HepG2 (cell line): Measurements from ENCODE around the gene PLEKHH1. TPM values are rescaled to one million over a fixed set of nuclear protein-coding genes. Genes with fewer than 3 reads are reported as not detected.

Experiments
- ATAD3A ChIP-seq: sonication (generic); formaldehyde crosslinking; IDR thresholded peaks from 2 replicates; pipeline ENCODE4 v1.4.0; 2020; ENCODE audit warnings: missing genetic modification reagents
- ATF1 ChIP-seq: IDR thresholded peaks from 2 replicates; pipeline ENCODE4 v1.6.1; 2016; ENCODE audit warnings: mild to moderate bottlenecking, control low read depth
- CREB1 ChIP-seq, 2 experiments: fragments of 450-650 bp in 1 of 2; IDR thresholded peaks; 2 replicates each; pipeline ENCODE4 v1.6.1; 2016 to 2017; ENCODE audit warnings: control low read depth in 1 of 2, mild to moderate bottlenecking in 1 of 2, missing compliant biosample characterization in 1 of 2, missing genetic modification characterization in 1 of 2
- ELF3 ChIP-seq: IDR thresholded peaks from 2 replicates; pipeline ENCODE4 v1.6.1; 2016; ENCODE audit warnings: missing genetic modification reagents, missing compliant biosample characterization
- MXD4 ChIP-seq: IDR thresholded peaks from 2 replicates; pipeline ENCODE4 v1.6.1; 2016; ENCODE audit warnings: mild to moderate bottlenecking, missing biosample characterization, missing genetic modification reagents
- NR2F6 ChIP-seq, 2 experiments: IDR thresholded peaks; 2 replicates each; pipeline ENCODE4 v1.6.1; 2016; ENCODE audit warnings: antibody characterized with exemption in 1 of 2, mild to moderate bottlenecking in 1 of 2
- PBX2 ChIP-seq: IDR thresholded peaks from 2 replicates; pipeline ENCODE4 v1.6.1; 2016; ENCODE audit warnings: control low read depth
- RORA ChIP-seq: sonication (generic); formaldehyde crosslinking; IDR thresholded peaks from 2 replicates; pipeline ENCODE4 v1.5.0; 2020; ENCODE audit warnings: mild to moderate bottlenecking, missing genetic modification reagents, moderate library complexity
- RXRB ChIP-seq: IDR thresholded peaks from 2 replicates; pipeline ENCODE4 v1.6.1; 2016; ENCODE audit warnings: borderline replicate concordance, missing genetic modification reagents, missing compliant biosample characterization
- SRSF4 ChIP-seq: fragments of 200-400 bp; formaldehyde crosslinking; IDR thresholded peaks from one replicate; pipeline ENCODE4 v1.6.1; 2018; ENCODE audit warnings: mild to moderate bottlenecking, low read depth, low read length, moderate library complexity; ENCODE audit not compliant: poor library complexity, severe bottlenecking
- SRY ChIP-seq: sonication (generic); formaldehyde crosslinking; IDR thresholded peaks from 2 replicates; pipeline ENCODE4 v1.8.0; 2022; ENCODE audit warnings: mild to moderate bottlenecking, missing genetic modification reagents
- YEATS2 ChIP-seq: sonication (generic); formaldehyde crosslinking; IDR thresholded peaks from 2 replicates; pipeline ENCODE4 v1.4.0; 2020; ENCODE audit warnings: missing genetic modification reagents, borderline replicate concordance
- ZBTB1 ChIP-seq: sonication (generic); formaldehyde crosslinking; IDR thresholded peaks from 2 replicates; pipeline ENCODE4 v1.4.0; 2020; ENCODE audit warnings: missing genetic modification reagents, borderline replicate concordance
- ZBTB7B ChIP-seq: sonication (generic); formaldehyde crosslinking; IDR thresholded peaks from 2 replicates; pipeline ENCODE4 v1.4.0; 2020; ENCODE audit warnings: missing genetic modification reagents
- ZMYM2 ChIP-seq: sonication (generic); formaldehyde crosslinking; IDR thresholded peaks from 2 replicates; pipeline ENCODE4 v1.8.0; 2022; ENCODE audit warnings: mild to moderate bottlenecking, missing genetic modification reagents
- ZNF205 ChIP-seq: IDR thresholded peaks from 2 replicates; pipeline ENCODE4 v1.6.1; 2018; ENCODE audit warnings: missing biosample characterization, missing genetic modification reagents
- ZNF782 ChIP-seq: sonication (generic); formaldehyde crosslinking; IDR thresholded peaks from 2 replicates; pipeline ENCODE4 v1.4.0; 2020; ENCODE audit warnings: missing genetic modification reagents, mild to moderate bottlenecking, borderline replicate concordance
- polyA plus RNA-seq, 8 experiments: library from polyadenylated mRNA; depleted of rRNA in 3 of 8; stranded (reverse) in 7 of 8; unstranded in 1 of 8; fragments of >200 nt; fragmentation: Illumina TruSeq in 4 of 8; extraction: Trizol in 4 of 8; gene quantifications; 2 replicates each; pipeline versions ENCODE4 v1.2.1 to v1.2.3, GENCODE V29; 2011 to 2016; ENCODE audit warnings: low read depth in 4 of 8, missing spikeins in 1 of 8, mixed read lengths in 1 of 8; ENCODE audit not compliant: insufficient read depth in 1 of 8
- total RNA-seq, 5 experiments: library from RNA; depleted of rRNA; stranded (reverse); fragments of >200 nt; fragmentation: Illumina TruSeq; extraction: Trizol; gene quantifications; 2 replicates each; pipeline ENCODE4 v1.2.3, GENCODE V29; 2016; ENCODE audit warnings: low read depth in 1 of 5
- TF ChIP-seq, protein P1 (sequence below): sonication (generic); formaldehyde crosslinking; IDR thresholded peaks from 2 replicates; pipeline ENCODE4 v1.8.1; 2022; ENCODE audit warnings: low read depth, mild to moderate bottlenecking, missing genetic modification reagents
- TF ChIP-seq, protein P2 (sequence below): sonication (generic); formaldehyde crosslinking; IDR thresholded peaks from 2 replicates; pipeline ENCODE4 v1.8.0; 2022; ENCODE audit warnings: mild to moderate bottlenecking, missing genetic modification reagents, borderline replicate concordance
- TF ChIP-seq, protein P3 (sequence below): sonication (generic); formaldehyde crosslinking; IDR thresholded peaks from 2 replicates; pipeline ENCODE4 v1.4.0; 2020; ENCODE audit warnings: missing genetic modification reagents

Gene PLEKHH1
- total and polyA plus RNA-seq, 2 of the 13 experiments (the other 11 are each of a cell fraction or from before 2014, with no cell fraction given) = 8.6 to 15.8 TPM

- TF ChIP-seq, protein P1, sequence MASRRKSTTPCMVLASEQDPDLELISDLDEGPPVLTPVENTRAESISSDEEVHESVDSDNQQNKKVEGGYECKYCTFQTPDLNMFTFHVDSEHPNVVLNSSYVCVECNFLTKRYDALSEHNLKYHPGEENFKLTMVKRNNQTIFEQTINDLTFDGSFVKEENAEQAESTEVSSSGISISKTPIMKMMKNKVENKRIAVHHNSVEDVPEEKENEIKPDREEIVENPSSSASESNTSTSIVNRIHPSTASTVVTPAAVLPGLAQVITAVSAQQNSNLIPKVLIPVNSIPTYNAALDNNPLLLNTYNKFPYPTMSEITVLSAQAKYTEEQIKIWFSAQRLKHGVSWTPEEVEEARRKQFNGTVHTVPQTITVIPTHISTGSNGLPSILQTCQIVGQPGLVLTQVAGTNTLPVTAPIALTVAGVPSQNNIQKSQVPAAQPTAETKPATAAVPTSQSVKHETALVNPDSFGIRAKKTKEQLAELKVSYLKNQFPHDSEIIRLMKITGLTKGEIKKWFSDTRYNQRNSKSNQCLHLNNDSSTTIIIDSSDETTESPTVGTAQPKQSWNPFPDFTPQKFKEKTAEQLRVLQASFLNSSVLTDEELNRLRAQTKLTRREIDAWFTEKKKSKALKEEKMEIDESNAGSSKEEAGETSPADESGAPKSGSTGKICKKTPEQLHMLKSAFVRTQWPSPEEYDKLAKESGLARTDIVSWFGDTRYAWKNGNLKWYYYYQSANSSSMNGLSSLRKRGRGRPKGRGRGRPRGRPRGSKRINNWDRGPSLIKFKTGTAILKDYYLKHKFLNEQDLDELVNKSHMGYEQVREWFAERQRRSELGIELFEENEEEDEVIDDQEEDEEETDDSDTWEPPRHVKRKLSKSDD (CRISPR knock-in tag) = peak; percentile 99
- TF ChIP-seq ZBTB1 (CRISPR knock-in tag) (no peak), NR2F6 (IDR thresholded peaks at IDR 0.05) (no peak), NR2F6 (CRISPR knock-in tag; IDR thresholded peaks at IDR 0.05) (peak; percentile 23), SRSF4 (no peak), ATAD3A (CRISPR knock-in tag) (no peak), ATF1 (peak; percentile 91), SRY (peak; percentile 54; the same call in 1 of the 2 replicates), ELF3 (CRISPR knock-in tag) (peak; percentile 80; the same call in 1 of the 2 replicates), ZBTB7B (CRISPR knock-in tag) (0 out of 2 replicates have a peak, but pooled peaks have one; percentile 32), CREB1 (IDR thresholded peaks at IDR 0.05) (peak; percentile 100), CREB1 (CRISPR knock-in tag; IDR thresholded peaks at IDR 0.05) (peak; percentile 94), PBX2 (CRISPR knock-in tag) (no peak), ZMYM2 (CRISPR knock-in tag) (peak; percentile 31; the same call in 1 of the 2 replicates), ZNF205 (CRISPR knock-in tag) (peak; percentile 96), ZNF782 (no peak), YEATS2 (CRISPR knock-in tag) (peak; percentile 66; the same call in 1 of the 2 replicates), RXRB (CRISPR knock-in tag) (peak; percentile 45; the same call in 1 of the 2 replicates), RORA (CRISPR knock-in tag) (no peak), MXD4 (CRISPR knock-in tag) (no peak; the same call in 1 of the 2 replicates)
- TF ChIP-seq, protein P2, sequence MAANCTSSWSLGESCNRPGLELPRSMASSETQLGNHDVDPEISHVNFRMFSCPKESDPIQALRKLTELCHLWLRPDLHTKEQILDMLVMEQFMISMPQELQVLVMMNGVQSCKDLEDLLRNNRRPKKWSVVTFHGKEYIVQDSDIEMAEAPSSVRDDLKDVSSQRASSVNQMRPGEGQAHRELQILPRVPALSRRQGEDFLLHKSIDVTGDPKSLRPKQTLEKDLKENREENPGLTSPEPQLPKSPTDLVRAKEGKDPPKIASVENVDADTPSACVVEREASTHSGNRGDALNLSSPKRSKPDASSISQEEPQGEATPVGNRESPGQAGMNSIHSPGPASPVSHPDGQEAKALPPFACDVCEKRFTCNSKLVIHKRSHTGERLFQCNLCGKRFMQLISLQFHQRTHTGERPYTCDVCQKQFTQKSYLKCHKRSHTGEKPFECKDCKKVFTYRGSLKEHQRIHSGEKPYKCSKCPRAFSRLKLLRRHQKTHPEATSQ (CRISPR knock-in tag) = no peak
- TF ChIP-seq, protein P3, sequence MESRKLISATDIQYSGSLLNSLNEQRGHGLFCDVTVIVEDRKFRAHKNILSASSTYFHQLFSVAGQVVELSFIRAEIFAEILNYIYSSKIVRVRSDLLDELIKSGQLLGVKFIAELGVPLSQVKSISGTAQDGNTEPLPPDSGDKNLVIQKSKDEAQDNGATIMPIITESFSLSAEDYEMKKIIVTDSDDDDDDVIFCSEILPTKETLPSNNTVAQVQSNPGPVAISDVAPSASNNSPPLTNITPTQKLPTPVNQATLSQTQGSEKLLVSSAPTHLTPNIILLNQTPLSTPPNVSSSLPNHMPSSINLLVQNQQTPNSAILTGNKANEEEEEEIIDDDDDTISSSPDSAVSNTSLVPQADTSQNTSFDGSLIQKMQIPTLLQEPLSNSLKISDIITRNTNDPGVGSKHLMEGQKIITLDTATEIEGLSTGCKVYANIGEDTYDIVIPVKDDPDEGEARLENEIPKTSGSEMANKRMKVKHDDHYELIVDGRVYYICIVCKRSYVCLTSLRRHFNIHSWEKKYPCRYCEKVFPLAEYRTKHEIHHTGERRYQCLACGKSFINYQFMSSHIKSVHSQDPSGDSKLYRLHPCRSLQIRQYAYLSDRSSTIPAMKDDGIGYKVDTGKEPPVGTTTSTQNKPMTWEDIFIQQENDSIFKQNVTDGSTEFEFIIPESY = 0 out of 2 replicates have a peak, but pooled peaks have one; percentile 4
These were observed 86.5 kb downstream of the PLEKHH1 start, which contains the start of gene ARG2 (continued) for GRCh38 chr14:67619446-67620216.
